Natural killer cell (primary cell): ENCODE results near the gene KCNK1. TPM values are rescaled to one million over a fixed set of nuclear protein-coding genes. Genes with fewer than 3 reads are reported as not detected.

Source experiments
- ATAC-seq, 3 donors: fragments of 150-1000 bp in 2 of 3; fragments of 200-7000 bp in 1 of 3; cut with Tn5 transposase; 1 replicate in 1 of 3; 2 replicates in 2 of 3; pipeline ENCODE4 v1.10.0; 2021; ENCODE audit warnings: mild to moderate bottlenecking in 2 of 3, moderate library complexity in 2 of 3
- DNase-seq, 2 donors: peaks; one replicate each; pipeline versions ENCODE4 v3.0.0 to v3.0.0-alpha.2; 2013 to 2021; ENCODE audit warnings: mixed read lengths in 1 of 2
- H3K27ac ChIP-seq: one replicate; pipeline ENCODE4 v1.5.1; 2013; ENCODE audit warnings: mild to moderate bottlenecking, low read length
- H3K27me3 ChIP-seq: one replicate; pipeline ENCODE4 v1.6.1; 2013; ENCODE audit warnings: low read length; ENCODE audit not compliant: control insufficient read depth, insufficient read depth
- H3K36me3 ChIP-seq: one replicate; pipeline ENCODE4 v1.6.1; 2013; ENCODE audit warnings: low read length; ENCODE audit not compliant: control insufficient read depth, insufficient read depth
- H3K4me1 ChIP-seq: one replicate; pipeline ENCODE4 v1.6.1; 2013; ENCODE audit warnings: low read length; ENCODE audit not compliant: control insufficient read depth, insufficient read depth
- H3K4me3 ChIP-seq: one replicate; pipeline ENCODE4 v1.5.1; 2013; ENCODE audit warnings: low read length
- H3K9me3 ChIP-seq: one replicate; pipeline ENCODE4 v1.6.1; 2013; ENCODE audit warnings: low read length; ENCODE audit not compliant: control insufficient read depth, insufficient read depth
- H3K27ac Mint-ChIP-seq, 2 donors: one replicate each; pipeline ENCODE4 v1.8.0; 2022; ENCODE audit warnings: mild to moderate bottlenecking in 2 of 2, mixed read lengths in 2 of 2, moderate library complexity in 1 of 2
- H3K27me3 Mint-ChIP-seq, 2 donors: one replicate each; pipeline ENCODE4 v1.8.0; 2022; ENCODE audit warnings: low read depth in 2 of 2, mixed read lengths in 2 of 2
- H3K36me3 Mint-ChIP-seq: one replicate; pipeline ENCODE4 v1.8.0; 2022; ENCODE audit warnings: mixed read lengths
- H3K4me1 Mint-ChIP-seq, 2 donors: one replicate each; pipeline ENCODE4 v1.8.0; 2022; ENCODE audit warnings: mixed read lengths in 2 of 2
- H3K4me3 Mint-ChIP-seq: one replicate; pipeline ENCODE4 v1.8.0; 2022; ENCODE audit warnings: mild to moderate bottlenecking, moderate library complexity, mixed read lengths
- H3K9me3 Mint-ChIP-seq, 2 donors: one replicate each; pipeline ENCODE4 v1.8.0; 2022; ENCODE audit warnings: mixed read lengths in 2 of 2
- WGBS: methylation state at CpG from one replicate; pipeline ENCODE4 v1.1.7; 2013; ENCODE audit warnings: missing lambda C conversion rate; ENCODE audit not compliant: insufficient coverage; 5-methylcytosine and 5-hydroxymethylcytosine counted together
- intact Hi-C: fragments of 100-400 bp; cut with micrococcal nuclease; formaldehyde crosslinking; loops from one replicate; pipeline ENCODE4 v1.14.2; 2022
- total RNA-seq, 4 donors: library from RNA; stranded (reverse); fragments of 120-200 nt in 1 of 4; gene quantifications; one replicate each; pipeline versions ENCODE4 v1.2.3 to v1.2.4, GENCODE V29; 2013 to 2022
- TF ChIP-seq, protein P1 (sequence below): fragments of 200-600 bp; IDR thresholded peaks from one replicate; pipeline ENCODE4 v1.8.0; 2022; ENCODE audit warnings: antibody characterized with exemption

The KCNK1 gene
- total RNA-seq, 3 donors from 2014 or later (not counting 1 experiment from before 2014, with no cell fraction given) = 0.16 TPM; not detected in 2

DNA sequence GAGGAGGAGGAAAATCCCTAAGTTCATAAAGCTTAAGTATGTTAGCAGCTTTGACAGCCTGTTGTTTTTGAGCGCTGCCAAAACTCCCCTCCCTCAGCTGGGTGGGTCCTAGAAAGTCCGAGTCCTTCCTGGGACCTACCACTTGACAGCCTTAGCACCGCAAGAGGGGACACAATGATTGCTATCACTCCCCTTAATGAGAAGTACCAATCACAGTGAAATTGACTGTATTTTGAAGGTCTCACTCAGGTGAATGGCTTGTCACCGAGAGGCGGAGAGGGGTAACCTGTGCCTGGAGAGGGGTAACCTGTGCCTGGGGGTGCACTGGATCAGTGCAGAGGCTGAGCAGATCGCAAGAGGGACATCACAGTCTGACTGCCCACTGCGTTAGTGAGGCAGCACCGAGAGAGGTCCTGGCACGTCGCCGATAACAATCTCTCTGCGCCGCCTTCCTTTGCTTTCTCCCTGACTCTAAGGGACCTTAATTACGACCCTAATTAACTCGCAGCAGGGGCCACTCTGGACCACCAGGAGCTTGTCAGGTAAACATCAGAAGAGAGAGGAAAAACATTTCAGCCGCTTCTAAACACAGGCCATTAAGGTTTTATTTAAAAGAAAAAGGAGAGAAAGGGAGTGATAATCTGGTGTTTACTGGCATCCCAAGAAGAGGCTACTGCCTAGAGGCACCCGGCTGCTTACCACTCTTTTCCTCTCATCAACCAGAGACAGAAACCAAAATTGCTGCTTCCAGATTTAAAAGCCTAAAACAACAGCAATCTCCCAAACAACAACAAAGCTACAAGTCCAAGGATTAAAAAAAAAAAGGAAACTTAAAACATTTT, 25.7 kb upstream of the KCNK1 start:
- WGBS = 8% methylated on average over 17 of the region's 17 CpGs
- H3K27ac ChIP-seq = no peak overlapping the region
- H3K9me3 Mint-ChIP-seq = peaks cover 0 to 3% of the 10 kb centered on the region in 2 donors
- H3K27me3 Mint-ChIP-seq = peaks cover 0 to 3% of the 10 kb centered on the region in 2 donors
- H3K4me1 ChIP-seq = no peaks in the 10 kb centered on the region
- H3K27me3 ChIP-seq = no peaks in the 10 kb centered on the region
- intact Hi-C loops = no loop called here
- H3K4me1 Mint-ChIP-seq = no peaks in the 10 kb centered on the region
- no peak overlapping the region for H3K4me3 ChIP-seq
- no peak overlapping the region for H3K4me3 Mint-ChIP-seq
- H3K36me3 Mint-ChIP-seq = no peaks in the 10 kb centered on the region
- no peak overlapping the region for H3K27ac Mint-ChIP-seq
- no peaks in the 10 kb centered on the region for H3K9me3 ChIP-seq
- DNase-seq (no peak), ATAC-seq (no peak)
- H3K36me3 ChIP-seq = no peaks in the 10 kb centered on the region
- TF ChIP-seq, protein P1, sequence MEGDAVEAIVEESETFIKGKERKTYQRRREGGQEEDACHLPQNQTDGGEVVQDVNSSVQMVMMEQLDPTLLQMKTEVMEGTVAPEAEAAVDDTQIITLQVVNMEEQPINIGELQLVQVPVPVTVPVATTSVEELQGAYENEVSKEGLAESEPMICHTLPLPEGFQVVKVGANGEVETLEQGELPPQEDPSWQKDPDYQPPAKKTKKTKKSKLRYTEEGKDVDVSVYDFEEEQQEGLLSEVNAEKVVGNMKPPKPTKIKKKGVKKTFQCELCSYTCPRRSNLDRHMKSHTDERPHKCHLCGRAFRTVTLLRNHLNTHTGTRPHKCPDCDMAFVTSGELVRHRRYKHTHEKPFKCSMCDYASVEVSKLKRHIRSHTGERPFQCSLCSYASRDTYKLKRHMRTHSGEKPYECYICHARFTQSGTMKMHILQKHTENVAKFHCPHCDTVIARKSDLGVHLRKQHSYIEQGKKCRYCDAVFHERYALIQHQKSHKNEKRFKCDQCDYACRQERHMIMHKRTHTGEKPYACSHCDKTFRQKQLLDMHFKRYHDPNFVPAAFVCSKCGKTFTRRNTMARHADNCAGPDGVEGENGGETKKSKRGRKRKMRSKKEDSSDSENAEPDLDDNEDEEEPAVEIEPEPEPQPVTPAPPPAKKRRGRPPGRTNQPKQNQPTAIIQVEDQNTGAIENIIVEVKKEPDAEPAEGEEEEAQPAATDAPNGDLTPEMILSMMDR = no peak

DNA sequence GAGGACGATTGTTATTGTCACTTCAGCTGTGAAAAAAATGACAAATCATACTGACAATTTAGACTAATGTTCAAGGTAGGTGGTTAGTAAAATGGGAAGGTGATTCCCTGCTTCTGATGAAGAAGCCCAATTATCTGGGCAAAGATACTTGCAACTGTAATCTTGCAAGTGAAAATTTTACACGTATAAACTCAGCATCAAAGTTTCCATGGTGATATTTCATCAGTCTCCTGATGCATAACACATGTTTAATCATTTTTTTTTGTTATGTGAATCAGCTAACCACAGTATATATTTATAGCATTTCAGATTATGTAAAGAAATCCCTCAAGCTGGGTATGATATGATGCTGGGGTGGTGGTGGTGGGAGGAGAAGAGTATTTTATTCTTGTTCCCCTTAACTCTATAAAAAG, 16.4 kb upstream of the KCNK1 start:
- intact Hi-C loops = no loop called here
- no peak overlapping the region for H3K4me3 Mint-ChIP-seq
- H3K36me3 Mint-ChIP-seq = no peaks in the 10 kb centered on the region
- Histone ChIP-seq H3K4me3 (no peak overlapping the region), H3K9me3 (no peaks in the 10 kb centered on the region), H3K27me3 (no peaks in the 10 kb centered on the region), H3K36me3 (no peaks in the 10 kb centered on the region), H3K4me1 (no peaks in the 10 kb centered on the region), H3K27ac (no peak overlapping the region)
- ATAC-seq = no peak
- no peaks in the 10 kb centered on the region for H3K4me1 Mint-ChIP-seq
- TF ChIP-seq, protein P1 = no peak
- no peak overlapping the region for H3K27ac Mint-ChIP-seq
- no peaks in the 10 kb centered on the region for H3K27me3 Mint-ChIP-seq
- peaks cover 3 to 7% of the 10 kb centered on the region in 2 donors for H3K9me3 Mint-ChIP-seq
- DNase-seq = no peak
- 69% methylated on average over 2 of the region's 2 CpGs for WGBS

DNA sequence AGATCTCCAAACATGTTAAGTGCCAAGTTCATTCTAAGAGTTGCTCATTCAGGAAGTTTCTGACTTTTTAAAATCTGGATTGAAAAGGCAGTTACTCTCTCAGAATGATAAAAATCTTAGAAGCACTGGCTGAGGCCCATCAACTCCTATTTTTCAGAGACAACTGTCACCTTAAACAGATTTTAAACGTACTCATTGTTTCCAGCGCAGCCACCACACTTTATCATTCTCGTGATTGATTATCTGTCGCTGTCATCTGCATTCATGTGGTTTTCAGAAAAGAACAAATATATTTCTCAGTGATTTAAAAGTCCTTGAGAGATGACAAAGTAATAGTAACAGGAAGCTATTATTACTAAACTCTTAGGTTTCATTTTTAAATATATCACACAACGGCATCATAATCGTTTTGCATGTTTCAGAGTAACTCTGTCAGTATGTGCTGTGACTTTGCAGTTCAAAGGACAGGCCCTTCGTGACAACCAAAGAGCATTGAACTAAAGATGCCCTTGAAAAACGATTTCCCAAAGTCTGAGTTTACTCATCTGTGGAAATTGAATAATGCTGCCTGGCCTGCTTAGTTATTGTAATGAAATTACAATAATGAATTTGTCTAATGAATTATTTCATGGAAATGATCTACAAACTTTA, 14.9 kb upstream of the KCNK1 start:
- no peaks in the 10 kb centered on the region for H3K27me3 ChIP-seq
- no peak overlapping the region for H3K4me3 ChIP-seq
- H3K36me3 Mint-ChIP-seq = no peaks in the 10 kb centered on the region
- intact Hi-C loops = no loop called here
- DNase-seq (peak in 1 of 2 donors; percentile 3), ATAC-seq (no peak)
- H3K9me3 ChIP-seq = no peaks in the 10 kb centered on the region
- no peak overlapping the region for H3K27ac Mint-ChIP-seq
- no peaks in the 10 kb centered on the region for H3K4me1 ChIP-seq
- H3K36me3 ChIP-seq = no peaks in the 10 kb centered on the region
- H3K9me3 Mint-ChIP-seq = peaks cover 4 to 6% of the 10 kb centered on the region in 2 donors
- no peak overlapping the region for H3K27ac ChIP-seq
- H3K4me3 Mint-ChIP-seq = no peak overlapping the region
- no peaks in the 10 kb centered on the region for H3K4me1 Mint-ChIP-seq
- WGBS = 35% methylated on average over 7 of the region's 8 CpGs
- no peaks in the 10 kb centered on the region for H3K27me3 Mint-ChIP-seq
- TF ChIP-seq, protein P1 = no peak
